Prostate gland (tissue), 2 donors: ENCODE data around the gene TBL2.

Source experiments
- CTCF ChIP-seq, 4 experiments: fragments of 200-600 bp in 2 of 4; fragments of 450-650 bp in 2 of 4; sonication (generic) in 2 of 4; IDR thresholded peaks; 1 replicate in 3 of 4; 2 replicates in 1 of 4; pipeline ENCODE4 v1.5.1; 2016 to 2019; ENCODE audit warnings: antibody characterized with exemption in 4 of 4, mild to moderate bottlenecking in 2 of 4, moderate library complexity in 2 of 4
- POLR2A ChIP-seq: fragments of 450-650 bp; IDR thresholded peaks from one replicate; pipeline ENCODE4 v1.6.1; 2016; ENCODE audit warnings: antibody characterized with exemption, mild to moderate bottlenecking
- POLR2AphosphoS5 ChIP-seq: sonication (generic); formaldehyde crosslinking; IDR thresholded peaks from one replicate; pipeline ENCODE4 v1.6.1; 2017; ENCODE audit warnings: antibody characterized with exemption

DNA sequence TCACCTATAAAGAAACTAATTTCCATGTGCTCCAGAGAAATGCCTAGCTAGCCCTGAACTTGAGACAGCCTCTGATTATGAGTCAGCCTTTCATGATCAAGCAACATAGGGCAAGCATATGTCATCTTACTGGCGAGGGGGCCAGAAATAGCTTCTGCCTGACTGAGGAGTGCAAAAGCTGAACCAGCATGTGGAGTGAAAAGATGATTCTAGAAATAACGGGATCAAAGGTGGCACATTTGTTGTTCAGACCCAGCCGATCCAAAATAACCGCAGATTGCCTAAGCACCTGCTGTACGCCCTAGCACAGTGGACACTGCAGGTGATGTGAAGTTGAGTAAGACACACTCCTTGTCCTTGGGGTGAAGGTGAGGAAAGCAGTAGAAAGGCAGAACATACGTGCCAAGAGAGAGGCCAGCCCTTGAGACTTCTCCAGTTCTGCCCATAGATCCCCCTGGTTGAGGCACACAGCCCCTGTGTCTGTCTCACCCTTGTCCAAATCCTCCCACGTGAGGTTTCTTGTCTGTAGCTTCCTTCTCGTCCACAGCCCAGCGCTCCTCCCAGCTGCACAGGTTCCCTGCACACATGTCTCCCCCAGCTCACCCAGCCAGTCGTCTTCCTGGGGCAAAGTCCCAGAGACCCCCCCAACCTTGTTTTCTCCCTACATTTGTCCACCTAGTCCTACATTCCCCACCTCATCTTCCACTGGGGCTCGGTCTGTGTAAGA lies 18.1 kb downstream of the TBL2 start:
- TF ChIP-seq POLR2A, result no peak
- TF ChIP-seq CTCF (IDR thresholded peaks at IDR 0.05), result no peak
- TF ChIP-seq POLR2AphosphoS5, result no peak
